Hepatocyte (in vitro differentiated cells): ENCODE measurements around the gene PREX1. TPM values are rescaled to one million over a fixed set of nuclear protein-coding genes. Genes with fewer than 3 reads are reported as not detected.

ENCODE experiments used
- DNase-seq: peaks from one replicate; pipeline ENCODE4 v3.0.0-alpha.2; 2016; ENCODE audit warnings: low spot score
- H2AFZ ChIP-seq: fragments of 200-600 bp; sonication (generic); 2 replicates; pipeline ENCODE4 v1.6.0; 2016; ENCODE audit warnings: antibody characterized with exemption, mild to moderate bottlenecking
- H3K27ac ChIP-seq: fragments of 200-600 bp; sonication (generic); 2 replicates; pipeline ENCODE4 v1.5.1; 2016; ENCODE audit warnings: mild to moderate bottlenecking
- H3K27me3 ChIP-seq: fragments of 200-600 bp; sonication (generic); 2 replicates; pipeline ENCODE4 v1.6.1; 2016
- H3K36me3 ChIP-seq: fragments of 200-600 bp; sonication (generic); replicated peaks from 2 replicates; pipeline ENCODE4 v1.5.1; 2016; ENCODE audit warnings: low read depth; ENCODE audit not compliant: insufficient read depth
- H3K4me1 ChIP-seq: fragments of 200-600 bp; sonication (generic); 2 replicates; pipeline ENCODE4 v1.5.1; 2016; ENCODE audit warnings: mild to moderate bottlenecking, moderate library complexity; ENCODE audit not compliant: insufficient read depth
- H3K4me2 ChIP-seq: fragments of 200-600 bp; sonication (generic); 2 replicates; pipeline ENCODE4 v1.6.0; 2016
- H3K4me3 ChIP-seq: fragments of 200-600 bp; sonication (generic); 2 replicates; pipeline ENCODE4 v1.5.1; 2016; ENCODE audit warnings: mild to moderate bottlenecking
- H3K79me2 ChIP-seq: fragments of 200-600 bp; sonication (generic); 2 replicates; pipeline ENCODE4 v1.6.0; 2017; ENCODE audit warnings: mild to moderate bottlenecking
- H3K9me2 ChIP-seq: fragments of 200-600 bp; sonication (generic); replicated peaks from 2 replicates; pipeline ENCODE4 v1.6.0; 2017; ENCODE audit warnings: mild to moderate bottlenecking; ENCODE audit not compliant: insufficient read depth
- H3K9me3 ChIP-seq: fragments of 200-600 bp; sonication (generic); 2 replicates; pipeline ENCODE4 v1.5.1; 2016; ENCODE audit warnings: low read depth, mild to moderate bottlenecking
- H4K20me1 ChIP-seq: fragments of 200-600 bp; sonication (generic); 2 replicates; pipeline ENCODE4 v1.6.0; 2016; ENCODE audit warnings: mild to moderate bottlenecking; ENCODE audit not compliant: insufficient read depth, poor library complexity, severe bottlenecking
- EZH2 ChIP-seq: fragments of 200-600 bp; sonication (generic); IDR thresholded peaks from 2 replicates; pipeline ENCODE4 v1.6.1; 2016; ENCODE audit warnings: antibody characterized with exemption, mild to moderate bottlenecking, borderline replicate concordance
- EZH2phosphoT487 ChIP-seq: fragments of 200-600 bp; sonication (generic); IDR thresholded peaks from one replicate; pipeline ENCODE4 v1.6.1; 2018; ENCODE audit warnings: antibody characterized with exemption, mild to moderate bottlenecking, low read depth, moderate library complexity; ENCODE audit not compliant: unreplicated experiment, severe bottlenecking
- WGBS: methylation state at CpG from one replicate; pipeline ENCODE4 v1.1.6; 2016; ENCODE audit warnings: low lambda C conversion rate; ENCODE audit errors: missing lambda C conversion rate; 5-methylcytosine and 5-hydroxymethylcytosine counted together
- polyA plus RNA-seq: library from polyadenylated mRNA; unstranded; fragments of >200 nt; fragmentation: Nextera tagmentation; extraction: Ambion mirVana; gene quantifications from 2 replicates; pipeline ENCODE4 v1.2.1, GENCODE V29; 2016
- total RNA-seq: library from RNA; depleted of rRNA; stranded (reverse); fragments of >200 nt; gene quantifications from 2 replicates; pipeline ENCODE4 v1.2.3, GENCODE V29; 2014
- TF ChIP-seq, protein P1 (sequence below): fragments of 200-600 bp; sonication (generic); IDR thresholded peaks from 2 replicates; pipeline ENCODE4 v1.5.1; 2016; ENCODE audit warnings: antibody characterized with exemption, mild to moderate bottlenecking; ENCODE audit not compliant: poor library complexity

The PREX1 gene
- total and polyA plus RNA-seq, 2 experiments from 2014 or later = 1.8 to 2.9 TPM

GRCh38 chr20:48679011-48679410 is 148.8 kb downstream of the PREX1 start:
- Histone ChIP-seq H2AFZ (no peak overlapping the region), H3K79me2 (no peaks in the 10 kb centered on the region), H3K36me3 (no peaks in the 10 kb centered on the region), H3K4me1 (peaks cover 22% of the 10 kb centered on the region), H4K20me1 (no peaks in the 10 kb centered on the region), H3K27me3 (no peaks in the 10 kb centered on the region), H3K9me2 (no peaks in the 10 kb centered on the region), H3K4me3 (no peak overlapping the region), H3K4me2 (no peak overlapping the region), H3K9me3 (no peaks in the 10 kb centered on the region), H3K27ac (no peak overlapping the region)
- WGBS = 92% methylated on average over 3 of the region's 3 CpGs
- DNase-seq = no peak
- no peak for TF ChIP-seq EZH2phosphoT487
- no peak for TF ChIP-seq EZH2
- TF ChIP-seq, protein P1, sequence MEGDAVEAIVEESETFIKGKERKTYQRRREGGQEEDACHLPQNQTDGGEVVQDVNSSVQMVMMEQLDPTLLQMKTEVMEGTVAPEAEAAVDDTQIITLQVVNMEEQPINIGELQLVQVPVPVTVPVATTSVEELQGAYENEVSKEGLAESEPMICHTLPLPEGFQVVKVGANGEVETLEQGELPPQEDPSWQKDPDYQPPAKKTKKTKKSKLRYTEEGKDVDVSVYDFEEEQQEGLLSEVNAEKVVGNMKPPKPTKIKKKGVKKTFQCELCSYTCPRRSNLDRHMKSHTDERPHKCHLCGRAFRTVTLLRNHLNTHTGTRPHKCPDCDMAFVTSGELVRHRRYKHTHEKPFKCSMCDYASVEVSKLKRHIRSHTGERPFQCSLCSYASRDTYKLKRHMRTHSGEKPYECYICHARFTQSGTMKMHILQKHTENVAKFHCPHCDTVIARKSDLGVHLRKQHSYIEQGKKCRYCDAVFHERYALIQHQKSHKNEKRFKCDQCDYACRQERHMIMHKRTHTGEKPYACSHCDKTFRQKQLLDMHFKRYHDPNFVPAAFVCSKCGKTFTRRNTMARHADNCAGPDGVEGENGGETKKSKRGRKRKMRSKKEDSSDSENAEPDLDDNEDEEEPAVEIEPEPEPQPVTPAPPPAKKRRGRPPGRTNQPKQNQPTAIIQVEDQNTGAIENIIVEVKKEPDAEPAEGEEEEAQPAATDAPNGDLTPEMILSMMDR = no peak

GRCh38 chr20:48678421-48678820 is 149.4 kb downstream of the PREX1 start:
- H3K4me1 ChIP-seq = peaks cover 18% of the 10 kb centered on the region

GRCh38 chr20:48676795-48677460 is 150.9 kb downstream of the PREX1 start:
- no peak for DNase-seq
- no peaks in the 10 kb centered on the region for H3K27me3 ChIP-seq
- H3K9me2 ChIP-seq = no peaks in the 10 kb centered on the region
- no peaks in the 10 kb centered on the region for H3K36me3 ChIP-seq
- no peak overlapping the region for H3K4me2 ChIP-seq
- H3K9me3 ChIP-seq = no peaks in the 10 kb centered on the region
- no peak for TF ChIP-seq EZH2
- no peak for TF ChIP-seq EZH2phosphoT487
- TF ChIP-seq, protein P1 = no peak
- H3K4me3 ChIP-seq = no peak overlapping the region
- H3K79me2 ChIP-seq = no peaks in the 10 kb centered on the region
- H3K4me1 ChIP-seq = peaks cover 4% of the 10 kb centered on the region
- H2AFZ ChIP-seq = no peak overlapping the region
- 86% methylated on average over 12 of the region's 12 CpGs for WGBS
- no peak overlapping the region for H3K27ac ChIP-seq
- H4K20me1 ChIP-seq = no peaks in the 10 kb centered on the region

More at GRCh38 chr20:48678421-48678820, 149.4 kb downstream of the PREX1 start:
- DNase-seq = no peak
- TF ChIP-seq EZH2 (no peak), EZH2phosphoT487 (no peak)
- TF ChIP-seq, protein P1 = no peak
- WGBS = 90% methylated on average over 5 of the region's 5 CpGs
- H3K4me3 ChIP-seq = no peak overlapping the region
- H3K9me3 ChIP-seq = no peaks in the 10 kb centered on the region
- H3K79me2 ChIP-seq = no peaks in the 10 kb centered on the region
- H3K27me3 ChIP-seq = no peaks in the 10 kb centered on the region
- no peak overlapping the region for H3K4me2 ChIP-seq
- H4K20me1 ChIP-seq = no peaks in the 10 kb centered on the region
- H2AFZ ChIP-seq = no peak overlapping the region
- H3K36me3 ChIP-seq = no peaks in the 10 kb centered on the region
- H3K27ac ChIP-seq = no peak overlapping the region
- H3K9me2 ChIP-seq = no peaks in the 10 kb centered on the region

DNA sequence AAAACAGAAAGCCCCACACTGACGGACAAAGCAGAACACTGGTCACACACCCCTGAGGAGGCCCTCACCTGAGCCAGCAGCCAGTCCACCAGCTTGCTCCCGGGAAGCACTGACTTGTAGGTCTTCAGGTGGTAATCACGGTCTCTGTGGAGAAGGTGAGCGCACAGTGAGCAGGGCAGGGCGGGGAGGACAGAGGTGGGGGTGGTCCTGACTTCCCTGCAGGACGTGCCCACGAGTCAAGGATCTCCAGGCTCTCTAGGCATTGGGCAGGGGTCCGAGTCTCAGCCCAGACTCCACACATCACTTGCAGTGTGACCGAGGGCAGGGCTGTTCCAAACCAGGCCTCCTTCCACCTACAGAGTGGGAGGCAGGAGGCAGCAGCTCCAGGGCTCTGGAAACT is 151.7 kb downstream of the PREX1 start:
- Histone ChIP-seq H3K9me2 (no peaks in the 10 kb centered on the region), H3K79me2 (no peaks in the 10 kb centered on the region), H4K20me1 (no peaks in the 10 kb centered on the region), H3K4me1 (no peaks in the 10 kb centered on the region), H3K4me2 (no peak overlapping the region), H3K4me3 (no peak overlapping the region), H3K9me3 (no peaks in the 10 kb centered on the region), H3K27me3 (no peaks in the 10 kb centered on the region), H3K27ac (no peak overlapping the region), H2AFZ (no peak overlapping the region), H3K36me3 (no peaks in the 10 kb centered on the region)
- no peak for TF ChIP-seq EZH2
- TF ChIP-seq, protein P1 = no peak
- no peak for TF ChIP-seq EZH2phosphoT487
- DNase-seq = no peak
- 93% methylated on average over 9 of the region's 9 CpGs for WGBS
